Stimulated activated CD8-positive, alpha-beta memory T cell treated with anti-CD3 and anti-CD28 coated beads, Interleukin-12 subunit alpha, Interleukin-12 subunit beta, amount 100 ng/mL, for 24 hours (primary cell): ENCODE data around the gene TMEM150B.
A peak's percentile ranks its signal among the peaks of the same experiment; 100 is the strongest.
"Not testable (repeated sequence)": the region's sequence is repeated elsewhere in the genome, so short reads cannot be mapped to it uniquely, and the experiment has no call there.

Experiments used
- DNase-seq: peaks from one replicate; pipeline ENCODE4 v3.0.0-alpha.2; 2020; ENCODE audit errors: extremely low read depth

TMEM150B gene

GRCh38 chr19:55339889-55340783, 15.0 kb upstream of the TMEM150B start:
- no peak for DNase-seq

- DNase-seq, result peak; percentile 100
Observed at GRCh38 chr19:55339105-55339888, 14.2 kb upstream of the TMEM150B start, which contains the start of gene KMT5C. TSS of gene KMT5C (plus strand) at chr19:55339876. CDS start at chr19:55341937, 2,061 bp downstream.

GRCh38 chr19:55336101-55336500, 11.0 kb upstream of the TMEM150B start:
- DNase-seq, result no peak

GRCh38 chr19:55333870-55334269, 8.7 kb upstream of the TMEM150B start:
- DNase-seq, result no peak

GRCh38 chr19:55329791-55330190, 4.7 kb upstream of the TMEM150B start:
- DNase-seq, result not testable (repeated sequence)

- DNase-seq, result not testable (repeated sequence)
Observed at GRCh38 chr19:55328774-55329318, 3.7 kb upstream of the TMEM150B start.

- no peak for DNase-seq
Observed at GRCh38 chr19:55324662-55325061, 479 bp downstream of the TMEM150B start.

- DNase-seq, result no peak
Observed at GRCh38 chr19:55322204-55322885, 2.8 kb downstream of the TMEM150B start.

GRCh38 chr19:55321466-55322137, 3.5 kb downstream of the TMEM150B start:
- no peak for DNase-seq

GRCh38 chr19:55320844-55321419, 4.2 kb downstream of the TMEM150B start:
- DNase-seq, result no peak

- no peak for DNase-seq
Observed at GRCh38 chr19:55319785-55320184, 5.4 kb downstream of the TMEM150B start.

GRCh38 chr19:55316646-55317045, 8.5 kb downstream of the TMEM150B start:
- no peak for DNase-seq

- DNase-seq, result no peak
Observed at GRCh38 chr19:55315956-55316525, 9.1 kb downstream of the TMEM150B start.

- DNase-seq, result no peak
Observed at GRCh38 chr19:55314396-55314795, 10.7 kb downstream of the TMEM150B start.

- no peak for DNase-seq
Observed at GRCh38 chr19:55312621-55313512, 12.3 kb downstream of the TMEM150B start.

- DNase-seq, result no peak
Observed at GRCh38 chr19:55311797-55312196, 13.3 kb downstream of the TMEM150B start.

GRCh38 chr19:55311397-55311796, 13.7 kb downstream of the TMEM150B start:
- no peak for DNase-seq

GRCh38 chr19:55310498-55310897, 14.6 kb downstream of the TMEM150B start:
- no peak for DNase-seq

GRCh38 chr19:55309448-55309847, 15.7 kb downstream of the TMEM150B start:
- DNase-seq, result no peak
